ENCODE measurements around the gene C11orf71.

GRCh38 chr11:114432893-114433292 is 32.6 kb upstream of the C11orf71 start:
- no peak for TF ChIP-seq CTCF (IDR thresholded peaks at IDR 0.05)
- no peak for TF ChIP-seq POLR2A (IDR thresholded peaks at IDR 0.05)

Measured in uterus (tissue), 2 donors.